Tibial nerve (tissue), 4 donors: ENCODE results near the gene PLK5. TPM values are rescaled to one million over a fixed set of nuclear protein-coding genes. Genes with fewer than 3 reads are reported as not detected.
"Not testable (repeated sequence)": the region's sequence is repeated elsewhere in the genome, so short reads cannot be mapped to it uniquely, and the experiment has no call there.

Source experiments
- DNase-seq, 2 donors: peaks; one replicate each; pipeline ENCODE4 v3.0.0-alpha.2; 2019; ENCODE audit warnings: low spot score in 2 of 2
- H3K27ac ChIP-seq, 4 donors: fragments of 200-600 bp; sonication (generic) in 3 of 4; one replicate each; pipeline ENCODE4 v1.5.1; 2017 to 2019; ENCODE audit warnings: mild to moderate bottlenecking in 1 of 4
- H3K27me3 ChIP-seq, 2 donors: fragments of 200-600 bp; sonication (generic) in 1 of 2; one replicate each; pipeline versions ENCODE4 v1.5.1 to v1.6.0; 2017 to 2019
- H3K36me3 ChIP-seq, 3 donors: fragments of 200-600 bp; sonication (generic); one replicate each; pipeline ENCODE4 v1.5.1; 2018 to 2019
- H3K4me1 ChIP-seq, 4 donors: fragments of 200-600 bp; sonication (generic) in 3 of 4; one replicate each; pipeline ENCODE4 v1.5.1; 2017 to 2019
- H3K4me3 ChIP-seq, 4 donors: fragments of 200-600 bp; sonication (generic) in 3 of 4; one replicate each; pipeline ENCODE4 v1.5.1; 2017 to 2019; ENCODE audit warnings: mild to moderate bottlenecking in 1 of 4, moderate library complexity in 1 of 4
- H3K9me3 ChIP-seq, 4 donors: fragments of 200-600 bp; sonication (generic) in 3 of 4; one replicate each; pipeline ENCODE4 v1.5.1; 2017 to 2019
- CTCF ChIP-seq, 5 experiments: fragments of 200-600 bp in 3 of 5; fragments of 450-650 bp in 2 of 5; sonication (generic) in 3 of 5; IDR thresholded peaks; one replicate each; pipeline ENCODE4 v1.5.1; 2016 to 2019; ENCODE audit warnings: antibody characterized with exemption in 5 of 5, mild to moderate bottlenecking in 3 of 5, moderate library complexity in 2 of 5
- EP300 ChIP-seq, 2 donors: sonication (generic); formaldehyde crosslinking; IDR thresholded peaks; one replicate each; pipeline ENCODE4 v1.6.1; 2017; ENCODE audit warnings: antibody characterized with exemption in 2 of 2, mild to moderate bottlenecking in 1 of 2
- POLR2A ChIP-seq, 2 donors: fragments of 450-650 bp; IDR thresholded peaks; one replicate each; pipeline ENCODE4 v1.6.1; 2017; ENCODE audit warnings: antibody characterized with exemption in 2 of 2, mild to moderate bottlenecking in 2 of 2, moderate library complexity in 2 of 2
- WGBS, 2 donors: methylation state at CpG; one replicate each; pipeline ENCODE4 v1.1.5; 2018; 5-methylcytosine and 5-hydroxymethylcytosine counted together
- total RNA-seq, 4 donors: library from RNA; depleted of rRNA; stranded (reverse); fragments of >200 nt; gene quantifications; one replicate each; pipeline ENCODE4 v1.1.0, GENCODE V29; 2016

The PLK5 gene
- total RNA-seq, 4 donors from 2014 or later: 0.21 to 6.3 (median 1.1) TPM

DNA sequence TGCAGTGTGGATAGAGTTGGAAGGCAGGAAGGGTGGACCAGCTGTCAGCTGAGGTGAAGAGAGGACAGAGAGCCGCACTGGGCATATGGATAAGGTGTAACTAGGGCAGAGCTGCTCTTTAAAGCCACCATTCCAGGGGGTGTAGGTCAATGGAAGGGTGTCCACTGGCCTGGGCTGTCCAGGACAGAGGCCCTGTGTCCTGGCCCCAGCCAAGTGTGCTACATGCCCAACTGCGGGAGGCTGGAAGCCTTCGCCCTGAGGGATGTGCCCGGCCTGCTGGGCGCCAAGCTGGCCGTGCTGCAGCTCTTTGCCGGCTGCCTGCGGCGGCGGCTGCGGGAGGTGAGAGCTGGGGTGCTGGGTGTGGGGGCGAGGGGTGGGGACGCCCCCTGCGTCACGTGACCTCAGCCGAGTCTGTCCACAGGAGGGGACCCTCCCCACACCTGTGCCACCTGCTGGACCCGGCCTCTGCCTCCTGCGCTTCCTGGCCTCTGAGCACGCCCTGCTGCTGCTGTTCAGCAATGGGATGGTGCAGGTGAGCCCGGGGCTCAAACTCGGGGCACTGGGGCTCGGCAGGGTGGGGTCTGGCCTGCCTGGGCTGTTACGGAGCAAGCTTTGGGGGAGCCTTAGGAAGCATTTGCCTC is 9.8 kb downstream of the PLK5 start:
- DNase-seq: no peak
- WGBS, 2 donors: 80 to 86% methylated on average over 17 to 22 of the region's 23 CpGs
- no peaks in the 10 kb centered on the region for H3K36me3 ChIP-seq
- no peak overlapping the region for H3K4me3 ChIP-seq
- TF ChIP-seq EP300 (IDR thresholded peaks at IDR 0.05): no peak
- no peak for TF ChIP-seq POLR2A (IDR thresholded peaks at IDR 0.05)
- TF ChIP-seq CTCF (IDR thresholded peaks at IDR 0.05): no peak
- H3K27ac ChIP-seq: no peak overlapping the region
- H3K27me3 ChIP-seq: peaks cover 0 to 17% of the 10 kb centered on the region in 2 donors
- H3K9me3 ChIP-seq: no peaks in the 10 kb centered on the region
- H3K4me1 ChIP-seq: peaks cover 0 to 1% (median 0%) of the 10 kb centered on the region in 4 donors

DNA sequence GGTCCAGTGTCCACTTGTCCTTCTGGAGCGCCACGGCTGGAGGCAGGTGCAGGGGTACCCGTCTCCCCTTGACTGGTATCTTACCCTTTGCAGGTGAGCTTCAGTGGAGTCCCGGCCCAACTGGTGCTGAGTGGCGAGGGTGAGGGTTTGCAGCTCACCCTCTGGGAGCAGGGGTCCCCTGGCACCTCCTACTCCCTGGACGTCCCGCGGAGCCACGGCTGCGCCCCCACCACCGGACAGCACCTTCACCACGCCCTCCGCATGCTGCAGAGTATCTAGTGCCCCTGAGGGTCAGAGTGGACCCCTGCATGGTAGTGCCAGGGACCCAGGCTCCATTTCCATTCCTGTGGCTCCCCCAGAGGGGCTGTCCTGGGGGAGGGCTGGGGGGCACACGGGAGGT is 11.1 kb downstream of the PLK5 start:
- Histone ChIP-seq H3K27ac (no peak overlapping the region), H3K4me3 (no peak overlapping the region), H3K36me3 (no peaks in the 10 kb centered on the region), H3K27me3 (peaks cover 0 to 6% of the 10 kb centered on the region in 2 donors), H3K4me1 (peaks cover 0 to 9% (median 0%) of the 10 kb centered on the region in 4 donors), H3K9me3 (no peaks in the 10 kb centered on the region)
- WGBS, 2 donors: 89 to 91% methylated on average over 13 to 14 of the region's 14 CpGs
- TF ChIP-seq CTCF (IDR thresholded peaks at IDR 0.05) (no peak), POLR2A (IDR thresholded peaks at IDR 0.05) (no peak), EP300 (IDR thresholded peaks at IDR 0.05) (no peak)
- DNase-seq: no peak

DNA sequence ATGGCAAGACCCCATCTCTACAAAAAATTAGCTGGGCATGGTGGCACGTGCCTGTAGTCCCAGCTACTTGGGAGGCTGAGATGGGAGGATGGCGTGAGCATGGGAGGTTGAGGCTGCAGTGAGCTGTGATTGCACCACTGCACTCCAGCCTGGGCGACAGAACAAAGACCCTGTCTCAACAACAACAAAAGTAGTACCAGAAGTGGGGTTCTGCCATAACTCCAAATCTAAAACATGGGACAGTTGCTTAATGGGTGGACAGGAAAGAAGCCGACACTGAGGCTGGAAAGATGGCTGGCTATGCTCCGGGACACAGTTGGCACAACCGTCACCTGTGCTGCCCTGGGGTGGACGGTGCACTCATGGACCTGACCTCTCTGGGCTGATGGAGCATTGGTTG is 11.8 kb downstream of the PLK5 start:
- 92 to 98% methylated on average over 7 of the region's 7 CpGs for WGBS, 2 donors
- H3K36me3 ChIP-seq, H3K27ac ChIP-seq, H3K27me3 ChIP-seq, DNase-seq, H3K4me3 ChIP-seq, H3K9me3 ChIP-seq: not testable (repeated sequence)
- peaks cover 0 to 16% (median 0%) of the 10 kb centered on the region in 4 donors for H3K4me1 ChIP-seq

DNA sequence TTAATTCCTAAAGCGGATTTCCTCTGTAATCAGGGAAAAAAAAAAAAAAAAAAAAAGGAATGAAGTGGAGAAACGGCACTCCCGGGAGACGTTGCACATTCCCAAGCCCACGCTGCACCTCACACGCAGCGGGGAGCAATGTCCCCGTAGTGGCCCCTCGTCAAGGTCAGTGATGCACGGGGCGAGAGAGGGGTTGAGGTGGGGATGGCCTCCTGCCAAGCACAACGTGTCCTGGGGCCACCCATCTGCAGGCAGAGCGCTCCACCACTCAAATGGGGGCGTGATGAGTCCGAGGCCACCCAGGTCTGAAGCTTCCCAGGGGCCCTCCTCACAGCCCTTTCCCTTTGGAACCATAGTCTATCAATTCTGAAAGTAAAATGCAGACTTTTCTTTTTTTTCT is 15.1 kb downstream of the PLK5 start:
- TF ChIP-seq CTCF (IDR thresholded peaks at IDR 0.05) (no peak), EP300 (IDR thresholded peaks at IDR 0.05) (no peak), POLR2A (IDR thresholded peaks at IDR 0.05) (no peak)
- no peak overlapping the region for H3K27ac ChIP-seq
- WGBS, 2 donors: 26 to 28% methylated on average over 15 of the region's 15 CpGs
- peaks cover 0 to 26% (median 0%) of the 10 kb centered on the region in 4 donors for H3K4me1 ChIP-seq
- no peaks in the 10 kb centered on the region for H3K27me3 ChIP-seq
- H3K36me3 ChIP-seq: no peaks in the 10 kb centered on the region
- H3K9me3 ChIP-seq: no peaks in the 10 kb centered on the region
- DNase-seq: no peak
- H3K4me3 ChIP-seq: no peak overlapping the region

GRCh38 chr19:1539749-1540148 is 15.9 kb downstream of the PLK5 start:
- H3K36me3 ChIP-seq, DNase-seq, H3K4me3 ChIP-seq, H3K27me3 ChIP-seq, H3K9me3 ChIP-seq, H3K27ac ChIP-seq: not testable (repeated sequence)
- peaks cover 0 to 26% (median 0%) of the 10 kb centered on the region in 4 donors for H3K4me1 ChIP-seq
- WGBS, 2 donors: 87 to 91% methylated on average over 11 of the region's 11 CpGs

GRCh38 chr19:1540365-1540925 is 16.6 kb downstream of the PLK5 start:
- no peak for TF ChIP-seq POLR2A (IDR thresholded peaks at IDR 0.05)
- TF ChIP-seq CTCF (IDR thresholded peaks at IDR 0.05): no peak
- no peak for TF ChIP-seq EP300 (IDR thresholded peaks at IDR 0.05)
- DNase-seq: peak in 1 of 2 donors; percentile 10
- H3K4me1 ChIP-seq: peaks cover 0 to 26% (median 0%) of the 10 kb centered on the region in 4 donors
- H3K27me3 ChIP-seq: peaks cover 0 to 1% of the 10 kb centered on the region in 2 donors
- H3K4me3 ChIP-seq: no peak overlapping the region
- no peak overlapping the region for H3K27ac ChIP-seq
- 22% methylated on average over 17 of the region's 17 CpGs for WGBS, 2 donors
- H3K36me3 ChIP-seq: no peaks in the 10 kb centered on the region
- no peaks in the 10 kb centered on the region for H3K9me3 ChIP-seq
